ENCODE results near the gene SORCS2.

The SORCS2 gene

GRCh38 chr4:7222521-7222920, 30.2 kb downstream of the SORCS2 start:
- TF ChIP-seq FOXP2 (optimal IDR thresholded peaks at IDR 0.05; ENCODE audit: control extremely low read depth, extremely low read length, insufficient read depth) (no peak), POLR2AphosphoS5 (IDR thresholded peaks at IDR 0.05; ENCODE audit: borderline replicate concordance, low read depth, low read length) (no peak), EZH2 (IDR thresholded peaks at IDR 0.05) (no peak)
- DNase-seq (ENCODE audit: low read depth, low spot score) = no peak
- H3K36me3 ChIP-seq (ENCODE audit: insufficient read depth, low read length) = no peaks in the 10 kb centered on the region
- H3K9me3 ChIP-seq (ENCODE audit: low read depth, low read length) = no peaks in the 10 kb centered on the region
- H3K27ac ChIP-seq = no peak overlapping the region
- H3K9ac ChIP-seq (ENCODE audit: insufficient read length) = no peak overlapping the region
- no peak overlapping the region for H3K4me3 ChIP-seq

DNA sequence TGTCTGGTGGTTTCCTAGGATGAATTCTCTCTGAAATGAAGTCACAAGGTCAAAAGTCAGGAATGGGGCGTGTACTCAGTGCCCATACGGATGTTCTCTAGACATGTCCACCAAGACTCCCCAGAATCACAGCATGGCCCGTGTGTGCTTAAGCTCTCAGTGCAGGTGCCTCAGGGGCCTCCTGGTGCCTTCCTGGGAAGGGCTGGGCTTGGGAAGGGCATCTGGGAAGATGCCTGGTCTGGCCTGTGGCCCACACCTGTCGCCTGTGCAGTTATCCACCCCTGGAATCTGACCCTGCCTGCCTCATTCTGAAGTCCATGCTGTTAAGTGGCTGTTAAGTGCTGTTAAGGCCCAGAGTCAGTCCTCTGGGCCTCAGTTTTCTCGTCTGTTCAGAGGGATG, 31.2 kb downstream of the SORCS2 start:
- no peak overlapping the region for H3K9ac ChIP-seq (ENCODE audit: insufficient read length)
- TF ChIP-seq FOXP2 (optimal IDR thresholded peaks at IDR 0.05; ENCODE audit: control extremely low read depth, extremely low read length, insufficient read depth) (no peak), EZH2 (IDR thresholded peaks at IDR 0.05) (no peak), POLR2AphosphoS5 (IDR thresholded peaks at IDR 0.05; ENCODE audit: borderline replicate concordance, low read depth, low read length) (no peak)
- no peak for DNase-seq (ENCODE audit: low read depth, low spot score)
- no peak overlapping the region for H3K27ac ChIP-seq
- no peaks in the 10 kb centered on the region for H3K9me3 ChIP-seq (ENCODE audit: low read depth, low read length)
- no peaks in the 10 kb centered on the region for H3K36me3 ChIP-seq (ENCODE audit: insufficient read depth, low read length)
- H3K4me3 ChIP-seq = no peak overlapping the region

GRCh38 chr4:7224001-7224400, 31.7 kb downstream of the SORCS2 start:
- no peak overlapping the region for H3K9ac ChIP-seq (ENCODE audit: insufficient read length)
- no peaks in the 10 kb centered on the region for H3K36me3 ChIP-seq (ENCODE audit: insufficient read depth, low read length)
- no peaks in the 10 kb centered on the region for H3K9me3 ChIP-seq (ENCODE audit: low read depth, low read length)
- no peak overlapping the region for H3K4me3 ChIP-seq
- H3K27ac ChIP-seq = no peak overlapping the region
- TF ChIP-seq FOXP2 (optimal IDR thresholded peaks at IDR 0.05; ENCODE audit: control extremely low read depth, extremely low read length, insufficient read depth) (no peak), POLR2AphosphoS5 (IDR thresholded peaks at IDR 0.05; ENCODE audit: borderline replicate concordance, low read depth, low read length) (no peak), EZH2 (IDR thresholded peaks at IDR 0.05) (no peak)
- DNase-seq (ENCODE audit: low read depth, low spot score) = no peak

DNA sequence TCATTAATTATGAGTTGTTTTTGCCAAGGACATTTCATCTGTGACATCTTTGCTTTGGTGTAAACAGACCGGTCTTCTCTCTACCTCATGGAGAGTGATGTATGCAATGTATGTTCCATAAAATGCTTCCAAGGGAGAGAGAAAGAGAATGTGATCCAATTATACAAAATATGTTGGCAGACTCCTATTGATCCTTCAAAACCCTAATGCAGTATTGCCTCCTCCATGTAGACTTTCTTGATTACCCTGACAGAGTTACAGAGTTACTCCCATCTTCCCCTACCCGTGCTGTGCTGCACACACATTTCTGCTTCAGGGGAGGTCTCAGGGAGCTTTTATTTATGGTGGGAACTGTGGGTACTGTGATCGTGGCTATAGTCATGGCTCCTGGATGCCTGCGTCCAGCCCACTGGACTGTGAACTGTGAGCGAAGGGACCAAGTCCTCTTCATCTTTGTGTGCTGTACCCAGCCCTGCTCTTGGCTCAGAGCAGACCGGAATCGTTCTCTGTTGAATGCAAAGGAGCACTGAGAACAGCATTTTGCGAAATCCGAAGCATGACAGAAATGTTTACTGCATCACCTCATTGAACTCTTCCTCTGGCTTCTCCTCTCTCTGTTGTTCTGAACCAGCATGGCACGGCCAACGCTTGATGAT, 32.7 kb downstream of the SORCS2 start:
- no peak for DNase-seq (ENCODE audit: low read depth, low spot score)
- Histone ChIP-seq H3K9me3 (ENCODE audit: low read depth, low read length) (no peaks in the 10 kb centered on the region), H3K27ac (no peak overlapping the region), H3K36me3 (ENCODE audit: insufficient read depth, low read length) (no peaks in the 10 kb centered on the region), H3K4me3 (no peak overlapping the region), H3K9ac (ENCODE audit: insufficient read length) (no peak overlapping the region)
- TF ChIP-seq FOXP2 (optimal IDR thresholded peaks at IDR 0.05; ENCODE audit: control extremely low read depth, extremely low read length, insufficient read depth) (no peak), POLR2AphosphoS5 (IDR thresholded peaks at IDR 0.05; ENCODE audit: borderline replicate concordance, low read depth, low read length) (no peak), EZH2 (IDR thresholded peaks at IDR 0.05) (no peak)

DNA sequence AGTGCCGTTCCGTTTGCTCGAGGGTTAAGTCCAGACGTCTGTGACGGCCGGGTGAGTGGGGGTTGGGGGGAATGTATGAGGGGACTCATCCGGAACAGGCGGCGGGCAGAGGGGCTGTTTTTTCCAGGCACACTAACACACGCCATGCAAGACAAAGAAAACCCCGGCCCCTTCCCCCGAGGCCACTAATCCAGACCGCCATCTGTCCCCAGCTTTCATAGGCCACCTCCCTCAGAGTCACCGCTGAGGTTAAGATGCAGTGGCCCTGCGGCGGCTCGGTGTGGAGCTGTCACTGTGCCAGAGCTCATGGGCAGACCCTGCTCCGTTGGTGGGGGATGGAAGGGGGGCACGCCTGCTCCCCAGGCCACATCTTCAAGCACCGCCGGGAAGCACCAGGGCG, 34.1 kb downstream of the SORCS2 start:
- no peaks in the 10 kb centered on the region for H3K36me3 ChIP-seq (ENCODE audit: insufficient read depth, low read length)
- no peak overlapping the region for H3K27ac ChIP-seq
- no peak for DNase-seq (ENCODE audit: low read depth, low spot score)
- H3K9ac ChIP-seq (ENCODE audit: insufficient read length) = no peak overlapping the region
- TF ChIP-seq FOXP2 (optimal IDR thresholded peaks at IDR 0.05; ENCODE audit: control extremely low read depth, extremely low read length, insufficient read depth) = no peak
- TF ChIP-seq POLR2AphosphoS5 (IDR thresholded peaks at IDR 0.05; ENCODE audit: borderline replicate concordance, low read depth, low read length) = no peak
- no peak for TF ChIP-seq EZH2 (IDR thresholded peaks at IDR 0.05)
- H3K9me3 ChIP-seq (ENCODE audit: low read depth, low read length) = no peaks in the 10 kb centered on the region
- no peak overlapping the region for H3K4me3 ChIP-seq

DNA sequence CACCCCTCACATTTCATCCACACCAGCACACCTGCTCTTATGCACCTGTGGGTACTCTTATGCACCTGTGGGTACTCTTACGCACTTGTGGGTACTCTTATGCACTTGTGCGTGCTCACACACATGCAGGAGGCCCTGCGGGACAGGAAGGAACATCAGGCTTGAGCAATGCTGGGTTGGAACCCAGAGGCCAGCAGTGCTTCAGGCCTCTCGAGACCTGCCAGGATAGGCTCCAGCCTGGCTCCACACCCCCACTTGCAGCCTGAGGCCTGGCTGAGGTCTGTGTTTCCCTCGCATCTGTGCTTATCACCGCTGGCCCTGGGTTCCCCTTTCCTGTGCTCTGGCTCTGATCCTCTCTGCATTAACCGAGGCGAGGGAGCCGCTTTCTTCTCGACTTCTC, 34.7 kb downstream of the SORCS2 start:
- Histone ChIP-seq H3K4me3 (no peak overlapping the region), H3K36me3 (ENCODE audit: insufficient read depth, low read length) (no peaks in the 10 kb centered on the region), H3K9ac (ENCODE audit: insufficient read length) (no peak overlapping the region), H3K27ac (no peak overlapping the region), H3K9me3 (ENCODE audit: low read depth, low read length) (no peaks in the 10 kb centered on the region)
- TF ChIP-seq FOXP2 (optimal IDR thresholded peaks at IDR 0.05; ENCODE audit: control extremely low read depth, extremely low read length, insufficient read depth) (no peak), EZH2 (IDR thresholded peaks at IDR 0.05) (no peak), POLR2AphosphoS5 (IDR thresholded peaks at IDR 0.05; ENCODE audit: borderline replicate concordance, low read depth, low read length) (no peak)
- DNase-seq (ENCODE audit: low read depth, low spot score) = no peak

- H3K9me3 ChIP-seq (ENCODE audit: low read depth, low read length) = no peaks in the 10 kb centered on the region
- H3K27ac ChIP-seq = no peak overlapping the region
- no peak overlapping the region for H3K9ac ChIP-seq (ENCODE audit: insufficient read length)
- no peaks in the 10 kb centered on the region for H3K36me3 ChIP-seq (ENCODE audit: insufficient read depth, low read length)
- TF ChIP-seq FOXP2 (optimal IDR thresholded peaks at IDR 0.05; ENCODE audit: control extremely low read depth, extremely low read length, insufficient read depth) (no peak), EZH2 (IDR thresholded peaks at IDR 0.05) (no peak), POLR2AphosphoS5 (IDR thresholded peaks at IDR 0.05; ENCODE audit: borderline replicate concordance, low read depth, low read length) (no peak)
- no peak overlapping the region for H3K4me3 ChIP-seq
- DNase-seq (ENCODE audit: low read depth, low spot score) = no peak
Observed at GRCh38 chr4:7228734-7229133, 36.4 kb downstream of the SORCS2 start.

DNA sequence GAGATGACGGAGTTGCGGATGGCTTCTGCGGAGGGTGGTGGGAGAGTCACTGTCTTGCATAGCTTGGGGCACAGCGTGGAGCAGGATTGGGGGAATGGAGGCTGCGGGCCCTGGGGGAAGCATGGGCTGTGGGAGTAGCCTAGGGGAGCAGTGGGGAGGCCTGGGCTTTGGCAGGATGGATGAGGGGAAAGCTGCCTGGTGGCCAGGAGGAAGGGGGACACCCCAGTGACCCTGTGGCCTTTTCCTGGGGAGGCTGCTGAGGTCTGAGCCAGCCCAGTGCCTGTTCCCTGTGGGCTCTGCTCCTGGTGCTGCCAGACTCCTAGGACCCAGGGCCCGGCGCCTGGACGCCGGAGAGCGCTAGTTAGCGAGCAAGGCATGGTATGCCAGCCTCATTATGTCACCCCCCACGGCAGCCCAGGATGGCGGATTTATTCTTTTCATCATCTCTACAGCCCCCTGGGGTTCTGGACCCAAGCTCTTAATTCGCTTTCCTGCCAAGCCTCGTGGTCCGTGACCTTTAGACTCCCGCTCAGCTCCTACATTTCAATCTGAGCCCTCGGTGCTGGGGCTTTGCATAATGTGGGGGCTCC, 39.8 kb downstream of the SORCS2 start:
- TF ChIP-seq EZH2 (IDR thresholded peaks at IDR 0.05) = no peak
- no peak for TF ChIP-seq POLR2AphosphoS5 (IDR thresholded peaks at IDR 0.05; ENCODE audit: borderline replicate concordance, low read depth, low read length)
- TF ChIP-seq FOXP2 (optimal IDR thresholded peaks at IDR 0.05; ENCODE audit: control extremely low read depth, extremely low read length, insufficient read depth) = no peak
- Histone ChIP-seq H3K27ac (no peak overlapping the region), H3K9ac (ENCODE audit: insufficient read length) (no peak overlapping the region), H3K36me3 (ENCODE audit: insufficient read depth, low read length) (no peaks in the 10 kb centered on the region), H3K9me3 (ENCODE audit: low read depth, low read length) (no peaks in the 10 kb centered on the region), H3K4me3 (no peak overlapping the region)
- no peak for DNase-seq (ENCODE audit: low read depth, low spot score)

Data from SK-N-MC (cell line).